Gastrocnemius medialis (tissue), 4 donors: Measurements from ENCODE around the gene MST1R. TPM values are rescaled to one million over a fixed set of nuclear protein-coding genes. Genes with fewer than 3 reads are reported as not detected.

Source experiments
- ATAC-seq, 2 donors: fragments of 150-250 bp; one replicate each; pipeline ENCODE4 v1.9.1; 2016
- DNase-seq, 2 donors: peaks; one replicate each; pipeline ENCODE4 v3.0.0-alpha.2; 2019
- H3K27ac ChIP-seq, 4 donors: fragments of 200-600 bp; sonication (generic); 1 replicate in 1 of 4; 2 replicates in 3 of 4; pipeline ENCODE4 v1.5.1; 2016 to 2018; ENCODE audit warnings: mild to moderate bottlenecking in 2 of 4, moderate library complexity in 1 of 4
- H3K27me3 ChIP-seq, 3 donors: fragments of 200-600 bp; sonication (generic) in 2 of 3; 1 replicate in 1 of 3; 2 replicates in 2 of 3; pipeline versions ENCODE4 v1.5.1 to v1.6.0; 2016 to 2019; ENCODE audit warnings: mild to moderate bottlenecking in 1 of 3, moderate library complexity in 1 of 3
- H3K36me3 ChIP-seq, 2 donors: fragments of 200-600 bp; sonication (generic) in 1 of 2; one replicate each; pipeline ENCODE4 v1.5.1; 2017 to 2018
- H3K4me1 ChIP-seq, 2 donors: fragments of 200-600 bp; sonication (generic) in 1 of 2; one replicate each; pipeline ENCODE4 v1.5.1; 2016 to 2017; ENCODE audit warnings: mild to moderate bottlenecking in 2 of 2
- H3K4me3 ChIP-seq, 4 donors: fragments of 200-600 bp; sonication (generic) in 3 of 4; 1 replicate in 1 of 4; 2 replicates in 3 of 4; pipeline ENCODE4 v1.5.1; 2016 to 2019; ENCODE audit warnings: mild to moderate bottlenecking in 2 of 4
- H3K9me3 ChIP-seq, 3 donors: fragments of 200-600 bp; sonication (generic) in 2 of 3; 1 replicate in 1 of 3; 2 replicates in 2 of 3; pipeline ENCODE4 v1.5.1; 2016 to 2019
- POLR2A ChIP-seq, 2 donors: fragments of 450-650 bp; IDR thresholded peaks; one replicate each; pipeline ENCODE4 v1.6.1; 2017; ENCODE audit warnings: antibody characterized with exemption in 2 of 2, mild to moderate bottlenecking in 2 of 2, moderate library complexity in 2 of 2
- in situ Hi-C, 4 donors: fragments of 200-750 bp; cut with MboI; loops; one replicate each; pipeline versions ENCODE4 v1.15.0 to v1.8.0; 2017; ENCODE audit warnings: low sequenced_read_pairs in 4 of 4
- intact Hi-C: fragments of 100-400 bp; cut with DNase I; formaldehyde crosslinking; loops from one replicate; pipeline ENCODE4 v1.15.1; 2023; ENCODE audit warnings: low total_unique reads
- total RNA-seq, 4 donors: library from RNA; depleted of rRNA; stranded (reverse); fragments of >200 nt; gene quantifications; one replicate each; pipeline versions ENCODE4 v1.1.0 to v1.2.3, GENCODE V29; 2016
- TF ChIP-seq, protein P1 (sequence below), 5 experiments: fragments of 450-650 bp in 3 of 5; fragments of 200-600 bp in 2 of 5; sonication (generic) in 2 of 5; IDR thresholded peaks in 4 of 5; conservative IDR thresholded peaks in 1 of 5; 1 replicate in 4 of 5; 2 replicates in 1 of 5; pipeline ENCODE4 v1.5.1; 2016 to 2019; ENCODE audit warnings: antibody characterized with exemption in 5 of 5, mild to moderate bottlenecking in 3 of 5, moderate library complexity in 3 of 5

Gene MST1R
- total RNA-seq, 4 donors from 2014 or later = 0.40 to 0.81 (median 0.51) TPM; not detected in 1

DNA sequence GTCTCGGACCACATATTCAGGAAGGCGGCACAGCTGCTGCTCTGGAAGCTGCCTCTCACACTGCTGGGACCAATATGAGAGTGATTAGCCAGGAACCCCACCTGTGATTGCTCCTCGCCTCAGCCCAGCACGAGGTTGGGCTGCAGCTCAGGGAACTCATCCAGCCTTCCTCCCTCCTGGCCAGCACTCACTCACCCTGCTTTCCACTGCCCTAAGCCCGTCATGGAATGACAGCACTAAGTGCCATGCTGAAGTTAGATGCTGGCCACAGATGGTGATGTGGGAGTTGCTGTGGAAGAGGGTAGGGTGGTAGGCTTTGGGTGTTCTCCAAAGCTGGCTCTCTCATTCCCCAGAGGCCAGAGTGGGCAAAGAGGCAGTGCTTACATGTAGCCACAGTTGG lies 7.3 kb downstream of the MST1R start:
- DNase-seq = no peak
- ATAC-seq = no peak
- in situ Hi-C loops = no loop called here

DNA sequence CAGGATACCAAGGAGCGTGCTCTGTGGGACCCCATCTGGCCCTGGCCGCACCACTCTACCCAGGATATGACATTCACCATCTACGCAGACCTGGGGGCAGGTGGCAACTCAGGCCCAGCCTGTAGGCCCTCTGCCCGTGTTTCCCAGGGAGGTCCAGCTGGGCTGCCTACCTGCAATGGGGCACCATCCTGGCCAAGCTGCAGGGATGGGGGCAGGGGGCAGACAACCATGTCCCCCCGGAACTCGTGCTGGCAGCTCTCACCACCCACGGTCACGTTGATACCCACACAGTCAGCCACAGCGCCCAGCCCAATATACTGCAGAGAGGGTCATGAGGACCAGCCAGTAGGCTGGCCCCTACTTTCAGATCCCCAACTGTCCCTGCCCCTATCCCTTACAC lies 7.9 kb downstream of the MST1R start:
- no peak for ATAC-seq
- intact Hi-C loops = no loop called here
- H3K27me3 ChIP-seq = no peaks in the 10 kb centered on the region
- no peak overlapping the region for H3K4me3 ChIP-seq
- H3K36me3 ChIP-seq = no peaks in the 10 kb centered on the region
- H3K27ac ChIP-seq = no peak overlapping the region
- no peaks in the 10 kb centered on the region for H3K9me3 ChIP-seq
- in situ Hi-C loops = no loop called here
- TF ChIP-seq, protein P1, sequence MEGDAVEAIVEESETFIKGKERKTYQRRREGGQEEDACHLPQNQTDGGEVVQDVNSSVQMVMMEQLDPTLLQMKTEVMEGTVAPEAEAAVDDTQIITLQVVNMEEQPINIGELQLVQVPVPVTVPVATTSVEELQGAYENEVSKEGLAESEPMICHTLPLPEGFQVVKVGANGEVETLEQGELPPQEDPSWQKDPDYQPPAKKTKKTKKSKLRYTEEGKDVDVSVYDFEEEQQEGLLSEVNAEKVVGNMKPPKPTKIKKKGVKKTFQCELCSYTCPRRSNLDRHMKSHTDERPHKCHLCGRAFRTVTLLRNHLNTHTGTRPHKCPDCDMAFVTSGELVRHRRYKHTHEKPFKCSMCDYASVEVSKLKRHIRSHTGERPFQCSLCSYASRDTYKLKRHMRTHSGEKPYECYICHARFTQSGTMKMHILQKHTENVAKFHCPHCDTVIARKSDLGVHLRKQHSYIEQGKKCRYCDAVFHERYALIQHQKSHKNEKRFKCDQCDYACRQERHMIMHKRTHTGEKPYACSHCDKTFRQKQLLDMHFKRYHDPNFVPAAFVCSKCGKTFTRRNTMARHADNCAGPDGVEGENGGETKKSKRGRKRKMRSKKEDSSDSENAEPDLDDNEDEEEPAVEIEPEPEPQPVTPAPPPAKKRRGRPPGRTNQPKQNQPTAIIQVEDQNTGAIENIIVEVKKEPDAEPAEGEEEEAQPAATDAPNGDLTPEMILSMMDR (IDR thresholded peaks at IDR 0.05 in 4 of 5, conservative IDR thresholded peaks at IDR 0.05 in 1 of 5) = no peak
- no peak for TF ChIP-seq POLR2A (IDR thresholded peaks at IDR 0.05)
- peaks cover 0 to 2% of the 10 kb centered on the region in 2 donors for H3K4me1 ChIP-seq
- DNase-seq = no peak

More for the DNA sequence above, 7.3 kb downstream of the MST1R start:
- intact Hi-C loops = no loop called here
- H3K27ac ChIP-seq = no peak overlapping the region
- no peak for TF ChIP-seq POLR2A (IDR thresholded peaks at IDR 0.05)
- TF ChIP-seq, protein P1 (IDR thresholded peaks at IDR 0.05 in 4 of 5, conservative IDR thresholded peaks at IDR 0.05 in 1 of 5) = no peak
- H3K36me3 ChIP-seq = no peaks in the 10 kb centered on the region
- H3K27me3 ChIP-seq = no peaks in the 10 kb centered on the region
- H3K4me1 ChIP-seq = peaks cover 0 to 7% of the 10 kb centered on the region in 2 donors
- no peak overlapping the region for H3K4me3 ChIP-seq
- H3K9me3 ChIP-seq = no peaks in the 10 kb centered on the region

DNA sequence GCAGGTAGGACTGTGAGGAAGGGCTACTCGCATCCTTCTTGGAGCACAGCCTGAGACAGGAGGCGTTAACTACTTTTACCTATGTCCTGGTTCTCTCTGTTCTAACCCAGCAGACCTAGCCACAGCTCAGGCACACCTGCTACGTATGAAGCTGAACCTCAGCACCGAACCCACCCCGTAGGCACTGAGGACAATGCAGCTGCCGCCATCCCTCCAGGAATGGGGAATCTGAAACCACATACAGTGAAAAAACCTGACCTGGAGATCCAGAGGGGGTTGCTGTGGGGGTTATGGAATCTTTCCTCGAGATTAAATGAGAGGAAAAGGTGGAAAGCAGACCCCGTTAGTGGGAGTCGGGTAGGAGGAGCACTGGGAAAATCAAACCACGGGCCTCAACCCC lies 14.4 kb downstream of the MST1R start:
- intact Hi-C loops (no loop called here), in situ Hi-C loops (no loop called here)
- ATAC-seq (no peak), DNase-seq (no peak)
- Histone ChIP-seq H3K9me3 (no peaks in the 10 kb centered on the region), H3K36me3 (no peaks in the 10 kb centered on the region), H3K27me3 (no peaks in the 10 kb centered on the region), H3K4me1 (no peaks in the 10 kb centered on the region), H3K27ac (no peak overlapping the region), H3K4me3 (no peak overlapping the region)
- TF ChIP-seq, protein P1 (IDR thresholded peaks at IDR 0.05 in 4 of 5, conservative IDR thresholded peaks at IDR 0.05 in 1 of 5) = no peak
- no peak for TF ChIP-seq POLR2A (IDR thresholded peaks at IDR 0.05)

DNA sequence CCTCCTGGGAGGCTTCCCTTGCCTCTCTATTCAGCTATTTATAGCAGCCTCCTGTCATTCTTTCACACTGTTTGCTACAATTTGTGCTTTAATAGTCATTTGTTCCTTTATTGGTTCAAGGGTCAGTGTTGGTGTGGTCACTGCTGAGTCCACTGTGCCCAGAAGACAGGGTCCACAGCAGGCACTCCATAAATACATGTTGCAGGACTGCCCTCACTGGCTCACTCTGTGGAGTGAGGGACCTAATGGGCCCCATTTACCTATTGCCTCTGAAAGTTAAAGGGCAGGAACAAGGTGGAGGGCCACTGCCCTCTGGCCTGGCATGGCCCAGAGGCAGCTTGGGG lies 16.8 kb downstream of the MST1R start:
- no peaks in the 10 kb centered on the region for H3K9me3 ChIP-seq
- no peak overlapping the region for H3K27ac ChIP-seq
- ATAC-seq (no peak), DNase-seq (no peak)
- no peaks in the 10 kb centered on the region for H3K27me3 ChIP-seq
- peaks cover 1 to 9% of the 10 kb centered on the region in 2 donors for H3K4me1 ChIP-seq
- TF ChIP-seq, protein P1 (IDR thresholded peaks at IDR 0.05 in 4 of 5, conservative IDR thresholded peaks at IDR 0.05 in 1 of 5) = no peak
- no peak for TF ChIP-seq POLR2A (IDR thresholded peaks at IDR 0.05)
- in situ Hi-C loops (no loop called here), intact Hi-C loops (no loop called here)
- no peak overlapping the region for H3K4me3 ChIP-seq
- H3K36me3 ChIP-seq = no peaks in the 10 kb centered on the region

DNA sequence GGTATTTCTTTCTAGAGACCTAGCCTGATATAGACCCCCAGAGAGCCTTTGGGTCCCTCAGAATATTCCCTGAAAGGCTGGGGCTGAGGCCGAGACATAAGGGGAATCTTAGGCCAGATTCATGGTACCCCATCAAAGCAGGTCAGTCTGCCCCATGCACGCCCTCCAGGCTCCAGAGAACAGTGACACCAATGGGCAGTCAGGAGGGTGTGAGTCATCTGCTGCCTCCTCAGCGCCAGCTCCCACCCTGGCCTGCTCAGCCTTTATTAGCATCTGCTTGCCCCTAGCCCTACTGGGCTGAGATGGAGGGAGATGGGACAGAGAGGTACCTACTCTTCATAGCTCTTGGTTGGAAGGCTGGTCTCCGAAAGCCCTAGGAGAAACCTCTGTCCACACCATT lies 19.7 kb downstream of the MST1R start:
- ATAC-seq (no peak), DNase-seq (no peak)
- Histone ChIP-seq H3K36me3 (no peaks in the 10 kb centered on the region), H3K4me1 (peaks cover 8 to 23% of the 10 kb centered on the region in 2 donors), H3K27ac (no peak overlapping the region), H3K4me3 (no peak overlapping the region), H3K9me3 (no peaks in the 10 kb centered on the region), H3K27me3 (no peaks in the 10 kb centered on the region)
- TF ChIP-seq, protein P1 (IDR thresholded peaks at IDR 0.05 in 4 of 5, conservative IDR thresholded peaks at IDR 0.05 in 1 of 5) = no peak
- no peak for TF ChIP-seq POLR2A (IDR thresholded peaks at IDR 0.05)
- intact Hi-C loops = no loop called here
- in situ Hi-C loops = no loop called here
